Measurements from ENCODE around the gene SEMG1. TPM values are rescaled to one million over a fixed set of nuclear protein-coding genes. Genes with fewer than 3 reads are reported as not detected.

SEMG1 gene
- total RNA-seq, 1 donor, result not detected

- DNase-seq (ENCODE audit: low read depth), result no peak
- H3K4me3 ChIP-seq (ENCODE audit: low read depth, low read length), result no peak overlapping the region
- no peak for TF ChIP-seq CTCF (IDR thresholded peaks at IDR 0.05; ENCODE audit: insufficient read depth, low read depth, low read length)
Measured at GRCh38 chr20:45253261-45253660, 46.4 kb downstream of the SEMG1 start.

GRCh38 chr20:45254383-45255262 is 47.8 kb downstream of the SEMG1 start, which contains the start of gene SLPI:
Gene SLPI, minus strand, starts transcription at chr20:45254564. Its CDS starts 21 bp downstream, at chr20:45254543.
- no peak for TF ChIP-seq CTCF (IDR thresholded peaks at IDR 0.05; ENCODE audit: insufficient read depth, low read depth, low read length)
- H3K4me3 ChIP-seq (ENCODE audit: low read depth, low read length), result no peak within 1 kb of the TSS
- peak; percentile 75 for DNase-seq (ENCODE audit: low read depth)

- TF ChIP-seq CTCF (IDR thresholded peaks at IDR 0.05; ENCODE audit: insufficient read depth, low read depth, low read length), result no peak
- no peak for DNase-seq (ENCODE audit: low read depth)
- H3K4me3 ChIP-seq (ENCODE audit: low read depth, low read length), result no peak overlapping the region
Measured at GRCh38 chr20:45257161-45257560, 50.3 kb downstream of the SEMG1 start.

GRCh38 chr20:45257711-45258110 is 50.9 kb downstream of the SEMG1 start:
- TF ChIP-seq CTCF (IDR thresholded peaks at IDR 0.05; ENCODE audit: insufficient read depth, low read depth, low read length), result no peak
- no peak overlapping the region for H3K4me3 ChIP-seq (ENCODE audit: low read depth, low read length)
- DNase-seq (ENCODE audit: low read depth), result no peak

- DNase-seq (ENCODE audit: low read depth), result no peak
- no peak for TF ChIP-seq CTCF (IDR thresholded peaks at IDR 0.05; ENCODE audit: insufficient read depth, low read depth, low read length)
- H3K4me3 ChIP-seq (ENCODE audit: low read depth, low read length), result no peak overlapping the region
Measured at GRCh38 chr20:45258259-45258658, 51.4 kb downstream of the SEMG1 start.

- no peak overlapping the region for H3K4me3 ChIP-seq (ENCODE audit: low read depth, low read length)
- no peak for TF ChIP-seq CTCF (IDR thresholded peaks at IDR 0.05; ENCODE audit: insufficient read depth, low read depth, low read length)
- no peak for DNase-seq (ENCODE audit: low read depth)
Measured at GRCh38 chr20:45258664-45259063, 51.8 kb downstream of the SEMG1 start.

Other genes starting within 250 kb of the SEMG1 start
- gene TOMM34, start 246.6 kb upstream of the SEMG1 start, total RNA-seq, result 15.1 and 22.0 TPM in 2 replicates
- 28.0 and 35.8 TPM in 2 replicates for gene STK4, start 240.5 kb upstream of the SEMG1 start, total RNA-seq
- gene KCNS1, start 105.9 kb upstream of the SEMG1 start, total RNA-seq, result 0.86 and 1.3 TPM in 2 replicates
- gene WFDC5, start 91.9 kb upstream of the SEMG1 start, total RNA-seq, result not detected in 2 replicates
- gene WFDC12, start 82.6 kb upstream of the SEMG1 start, total RNA-seq, result not detected in 2 replicates
- not detected in 2 replicates for gene PI3, start 32.1 kb upstream of the SEMG1 start, total RNA-seq
- not detected in 2 replicates for gene SEMG2, start 14.3 kb downstream of the SEMG1 start, total RNA-seq
- not detected in 2 replicates for gene SLPI, start 47.5 kb downstream of the SEMG1 start, total RNA-seq
- gene RBPJL, start 99.8 kb downstream of the SEMG1 start, total RNA-seq, result not detected in 2 replicates
- gene MATN4, start 101.3 kb downstream of the SEMG1 start, total RNA-seq, result not detected in 2 replicates
- 129 and 178 TPM in 2 replicates for gene SDC4, start 141.4 kb downstream of the SEMG1 start, total RNA-seq
- 19.0 and 25.9 TPM in 2 replicates for gene SYS1, start 156.1 kb downstream of the SEMG1 start, total RNA-seq
- not detected in 2 replicates for gene TP53TG5, start 171.3 kb downstream of the SEMG1 start, total RNA-seq
- 9.9 and 11.3 TPM in 2 replicates for gene DBNDD2, start 201.3 kb downstream of the SEMG1 start, total RNA-seq
- 27.7 and 28.1 TPM in 2 replicates for gene PIGT, start 209.1 kb downstream of the SEMG1 start, total RNA-seq